Peyer's patch (tissue), 4 donors: ENCODE measurements around the gene PMM2. TPM values are rescaled to one million over a fixed set of nuclear protein-coding genes. Genes with fewer than 3 reads are reported as not detected.
A peak's percentile ranks its signal among the peaks of the same experiment; 100 is the strongest.

Experiments
- DNase-seq, 3 donors: peaks; one replicate each; pipeline ENCODE4 v3.0.0-alpha.2; 2017 to 2019
- H3K27ac ChIP-seq, 4 donors: fragments of 200-600 bp; sonication (generic); one replicate each; pipeline ENCODE4 v1.5.1; 2016 to 2019
- H3K27me3 ChIP-seq, 2 donors: fragments of 200-600 bp; sonication (generic); one replicate each; pipeline ENCODE4 v1.5.1; 2019
- H3K36me3 ChIP-seq, 3 donors: fragments of 200-600 bp; sonication (generic); one replicate each; pipeline ENCODE4 v1.5.1; 2016 to 2019
- H3K4me1 ChIP-seq, 4 donors: fragments of 200-600 bp; sonication (generic); one replicate each; pipeline ENCODE4 v1.5.1; 2016 to 2019
- H3K4me3 ChIP-seq, 4 donors: fragments of 200-600 bp; sonication (generic); 1 replicate in 3 of 4; 2 replicates in 1 of 4; pipeline ENCODE4 v1.5.1; 2016 to 2019; ENCODE audit warnings: mild to moderate bottlenecking in 1 of 4
- H3K9me3 ChIP-seq, 4 donors: fragments of 200-600 bp; sonication (generic); one replicate each; pipeline ENCODE4 v1.5.1; 2016 to 2019; ENCODE audit warnings: mild to moderate bottlenecking in 1 of 4
- CTCF ChIP-seq, 6 experiments: fragments of 450-650 bp in 4 of 6; fragments of 200-600 bp in 2 of 6; sonication (generic) in 1 of 6; IDR thresholded peaks; one replicate each; pipeline ENCODE4 v1.5.1; 2017 to 2019; ENCODE audit warnings: antibody characterized with exemption in 6 of 6, mild to moderate bottlenecking in 3 of 6, moderate library complexity in 1 of 6
- POLR2A ChIP-seq, 2 donors: fragments of 450-650 bp; IDR thresholded peaks; one replicate each; pipeline ENCODE4 v1.5.1; 2017; ENCODE audit warnings: antibody characterized with exemption in 2 of 2, mild to moderate bottlenecking in 2 of 2, moderate library complexity in 2 of 2
- total RNA-seq, 4 donors: library from RNA; depleted of rRNA; stranded (reverse); fragments of >200 nt; gene quantifications; one replicate each; pipeline ENCODE4 v1.1.0, GENCODE V29; 2016

PMM2 gene
- total RNA-seq, 4 donors from 2014 or later, result 49.5 to 84.2 (median 82.3) TPM

- Histone ChIP-seq H3K27ac (no peak overlapping the region), H3K9me3 (no peaks in the 10 kb centered on the region), H3K27me3 (no peaks in the 10 kb centered on the region), H3K4me1 (peaks cover 0 to 28% (median 4%) of the 10 kb centered on the region in 4 donors), H3K4me3 (no peak overlapping the region), H3K36me3 (peaks cover 0 to 19% (median 0%) of the 10 kb centered on the region in 3 donors)
- DNase-seq, result peak in 1 of 3 donors; percentile 39
- TF ChIP-seq POLR2A (IDR thresholded peaks at IDR 0.05) (no peak), CTCF (IDR thresholded peaks at IDR 0.05) (no peak)
Measured at GRCh38 chr16:8886593-8887430, 89.2 kb downstream of the PMM2 start.

GRCh38 chr16:8887431-8887765 lies 89.8 kb downstream of the PMM2 start:
- TF ChIP-seq CTCF (IDR thresholded peaks at IDR 0.05) (no peak), POLR2A (IDR thresholded peaks at IDR 0.05) (no peak)
- DNase-seq, result peak in 1 of 3 donors; percentile 46
- H3K27ac ChIP-seq, result no peak overlapping the region

GRCh38 chr16:8887952-8888560 lies 90.4 kb downstream of the PMM2 start:
- peak in 1 of 3 donors; percentile 55 for DNase-seq
- TF ChIP-seq CTCF (IDR thresholded peaks at IDR 0.05) (no peak), POLR2A (IDR thresholded peaks at IDR 0.05) (no peak)
- Histone ChIP-seq H3K9me3 (no peaks in the 10 kb centered on the region), H3K36me3 (peaks cover 0 to 31% (median 0%) of the 10 kb centered on the region in 3 donors), H3K4me3 (no peak overlapping the region), H3K27ac (no peak overlapping the region), H3K27me3 (no peaks in the 10 kb centered on the region), H3K4me1 (peaks cover 0 to 28% (median 4%) of the 10 kb centered on the region in 4 donors)

More at GRCh38 chr16:8887431-8887765, 89.8 kb downstream of the PMM2 start:
- Histone ChIP-seq H3K4me3 (no peak overlapping the region), H3K27me3 (no peaks in the 10 kb centered on the region), H3K9me3 (no peaks in the 10 kb centered on the region), H3K4me1 (peaks cover 0 to 28% (median 4%) of the 10 kb centered on the region in 4 donors), H3K36me3 (peaks cover 0 to 25% (median 0%) of the 10 kb centered on the region in 3 donors)

GRCh38 chr16:8888951-8889892 lies 91.6 kb downstream of the PMM2 start:
- Histone ChIP-seq H3K4me1 (peaks cover 0 to 24% (median 4%) of the 10 kb centered on the region in 4 donors), H3K4me3 (no peak overlapping the region), H3K9me3 (no peaks in the 10 kb centered on the region), H3K36me3 (peaks cover 0 to 43% (median 0%) of the 10 kb centered on the region in 3 donors), H3K27me3 (no peaks in the 10 kb centered on the region), H3K27ac (peak overlapping the region in 1 of 4 donors; percentile 13)
- no peak for TF ChIP-seq POLR2A (IDR thresholded peaks at IDR 0.05)
- no peak for TF ChIP-seq CTCF (IDR thresholded peaks at IDR 0.05)
- peak in 1 of 3 donors; percentile 56 for DNase-seq

GRCh38 chr16:8889893-8890548 lies 92.4 kb downstream of the PMM2 start:
- H3K27ac ChIP-seq, result no peak overlapping the region
- no peak for TF ChIP-seq POLR2A (IDR thresholded peaks at IDR 0.05)
- no peak for TF ChIP-seq CTCF (IDR thresholded peaks at IDR 0.05)
- peak in 1 of 3 donors; percentile 42 for DNase-seq
- peaks cover 0 to 16% (median 4%) of the 10 kb centered on the region in 4 donors for H3K4me1 ChIP-seq
- H3K9me3 ChIP-seq, result no peaks in the 10 kb centered on the region
- no peaks in the 10 kb centered on the region for H3K27me3 ChIP-seq
- H3K4me3 ChIP-seq, result no peak overlapping the region
- H3K36me3 ChIP-seq, result peaks cover 0 to 51% (median 0%) of the 10 kb centered on the region in 3 donors
